HEK293 (cell line): ENCODE measurements around the gene BAIAP2.

Experiments
- CTCF ChIA-PET: fragments of 350-600 bp; formaldehyde crosslinking; extraction: SDS; loops from one replicate; lab custom pipeline; 2021; ENCODE audit warnings: antibody characterized with exemption; lab: Yijun Ruan, JAX
- POLR2A ChIA-PET: fragments of 300-600 bp; formaldehyde crosslinking; extraction: SDS; loops from one replicate; lab custom pipeline; 2020; ENCODE audit warnings: antibody characterized with exemption, inconsistent platforms; lab: Yijun Ruan, JAX
- H3K27ac ChIP-seq: fragments of 200-500 bp; sonication (Bioruptor generic); 2 replicates; pipeline ENCODE4 v1.5.1; 2014; ENCODE audit warnings: low read depth, low read length, control low read depth, inconsistent platforms; ENCODE audit errors: extremely low read depth
- H3K36me3 ChIP-seq, 2 experiments: fragments of 200-500 bp in 1 of 2; sonication (Bioruptor generic) in 1 of 2; 1 replicate in 1 of 2; 2 replicates in 1 of 2; pipeline ENCODE4 v1.5.1; 2014 to 2017; ENCODE audit warnings: inconsistent platforms in 2 of 2, low read length in 2 of 2; ENCODE audit not compliant: control insufficient read depth in 2 of 2, insufficient read depth in 1 of 2
- H3K4me1 ChIP-seq: fragments of 200-500 bp; sonication (Bioruptor generic); 2 replicates; pipeline ENCODE4 v1.5.1; 2014; ENCODE audit warnings: mild to moderate bottlenecking, low read length, inconsistent platforms; ENCODE audit not compliant: control insufficient read depth, insufficient read depth
- H3K4me3 ChIP-seq: 2 replicates; pipeline ENCODE4 v1.5.1; 2011; ENCODE audit warnings: low read depth, mild to moderate bottlenecking, control low read depth, low read length, moderate library complexity
- H3K9me3 ChIP-seq: fragments of 200-500 bp; sonication (Bioruptor generic); 2 replicates; pipeline ENCODE4 v1.5.1; 2014; ENCODE audit warnings: low read depth, low read length, inconsistent platforms; ENCODE audit not compliant: control insufficient read depth, insufficient read depth
- BCL6B ChIP-seq: fragments of 450-650 bp; formaldehyde crosslinking; IDR thresholded peaks from 2 replicates; pipeline ENCODE4 v1.5.1; 2017; ENCODE audit warnings: missing biosample characterization, missing genetic modification characterization
- ZBTB11 ChIP-seq: fragments of 450-650 bp; formaldehyde crosslinking; conservative IDR thresholded peaks from 2 replicates; pipeline ENCODE4 v1.5.1; 2016; ENCODE audit warnings: low read depth, missing biosample characterization, missing genetic modification characterization
- ZBTB49 ChIP-seq: fragments of 450-650 bp; formaldehyde crosslinking; IDR thresholded peaks from 2 replicates; pipeline ENCODE4 v1.5.1; 2016; ENCODE audit warnings: missing biosample characterization, missing genetic modification characterization, low read depth
- ZBTB7A ChIP-seq: fragments of 450-650 bp; formaldehyde crosslinking; IDR thresholded peaks from 2 replicates; pipeline ENCODE4 v1.5.1; 2016; ENCODE audit warnings: low read depth, missing biosample characterization, missing genetic modification characterization
- ZNF133 ChIP-seq: fragments of 450-650 bp; formaldehyde crosslinking; IDR thresholded peaks from 2 replicates; pipeline ENCODE4 v1.5.1; 2016; ENCODE audit warnings: missing biosample characterization, missing genetic modification characterization
- ZNF184 ChIP-seq: fragments of 450-650 bp; IDR thresholded peaks from 2 replicates; pipeline ENCODE4 v1.5.1; 2018; ENCODE audit warnings: missing biosample characterization, mild to moderate bottlenecking, missing genetic modification characterization
- ZNF449 ChIP-seq: fragments of 450-650 bp; formaldehyde crosslinking; IDR thresholded peaks from 2 replicates; pipeline ENCODE4 v1.5.1; 2017; ENCODE audit warnings: missing biosample characterization, mild to moderate bottlenecking, missing genetic modification characterization, moderate library complexity
- ZNF510 ChIP-seq: fragments of 450-650 bp; formaldehyde crosslinking; IDR thresholded peaks from 2 replicates; pipeline ENCODE4 v1.5.1; 2018; ENCODE audit warnings: mild to moderate bottlenecking, missing genetic modification characterization, missing biosample characterization; ENCODE audit not compliant: insufficient replicate concordance
- ZNF549 ChIP-seq: fragments of 450-650 bp; IDR thresholded peaks from 2 replicates; pipeline ENCODE4 v1.5.1; 2018; ENCODE audit warnings: missing biosample characterization, missing genetic modification characterization, mild to moderate bottlenecking, inconsistent platforms, moderate library complexity
- ZNF596 ChIP-seq: fragments of 450-650 bp; IDR thresholded peaks from 2 replicates; pipeline ENCODE4 v1.5.0; 2018; ENCODE audit warnings: missing biosample characterization, mild to moderate bottlenecking, missing genetic modification characterization, moderate library complexity
- ZNF660 ChIP-seq: fragments of 450-650 bp; IDR thresholded peaks from 2 replicates; pipeline ENCODE4 v1.5.1; 2018; ENCODE audit warnings: missing biosample characterization, mild to moderate bottlenecking, missing genetic modification characterization
- ZNF792 ChIP-seq: fragments of 450-650 bp; formaldehyde crosslinking; IDR thresholded peaks from 2 replicates; pipeline ENCODE4 v1.5.1; 2016; ENCODE audit warnings: missing biosample characterization, missing genetic modification characterization
- ZXDB ChIP-seq: fragments of 450-650 bp; formaldehyde crosslinking; IDR thresholded peaks from 2 replicates; pipeline ENCODE4 v1.5.1; 2016; ENCODE audit warnings: missing biosample characterization, missing genetic modification characterization
- TF ChIP-seq, protein P1 (sequence below): fragments of 450-650 bp; formaldehyde crosslinking; IDR thresholded peaks from 2 replicates; pipeline ENCODE4 v1.5.1; 2017; ENCODE audit warnings: missing biosample characterization, missing genetic modification characterization
- TF ChIP-seq, protein P2 (sequence below): fragments of 450-650 bp; formaldehyde crosslinking; IDR thresholded peaks from 2 replicates; pipeline ENCODE4 v1.5.1; 2016; ENCODE audit warnings: missing biosample characterization, missing genetic modification characterization
- TF ChIP-seq, protein P3 (sequence below): fragments of 450-650 bp; formaldehyde crosslinking; IDR thresholded peaks from 2 replicates; pipeline ENCODE4 v1.5.1; 2016; ENCODE audit warnings: missing biosample characterization, missing genetic modification characterization

The BAIAP2 gene

DNA sequence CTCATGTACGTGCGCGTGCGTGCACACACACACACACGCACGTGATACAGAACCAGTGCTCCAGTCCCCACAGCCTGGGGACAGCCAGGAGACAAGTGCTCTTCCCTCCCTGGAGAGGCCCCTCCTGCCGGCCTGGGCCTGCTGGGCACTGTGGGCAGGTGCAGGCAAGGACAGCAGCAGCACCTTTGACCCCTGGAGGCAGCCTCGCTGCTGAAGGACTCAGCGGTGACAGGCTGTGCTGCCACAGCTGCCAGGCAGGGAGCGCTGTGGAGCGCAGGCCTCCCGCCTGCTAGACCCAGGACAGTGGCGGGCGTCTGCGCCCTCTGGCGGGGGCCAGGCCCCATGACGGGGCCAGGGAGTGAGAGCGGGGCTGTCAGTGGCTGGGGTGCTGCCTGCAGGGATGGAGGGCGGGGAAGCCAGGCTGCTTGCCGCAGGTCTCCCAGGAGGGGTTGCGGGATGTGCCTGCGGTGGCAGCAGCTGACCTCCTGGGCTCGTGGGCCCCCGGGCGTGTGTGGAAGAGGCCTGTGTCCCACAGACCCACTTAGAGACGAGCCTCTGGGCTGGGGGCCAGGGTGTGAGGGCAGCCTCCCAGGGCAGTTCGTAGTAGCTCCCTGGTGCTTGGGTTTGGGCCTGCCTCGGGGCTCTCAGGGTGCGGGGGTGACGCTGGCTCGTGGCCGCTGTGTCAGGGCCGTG lies 66.8 kb downstream of the BAIAP2 start (continued):
- TF ChIP-seq BCL6B (tag by site-specific recombination) = no peak

DNA sequence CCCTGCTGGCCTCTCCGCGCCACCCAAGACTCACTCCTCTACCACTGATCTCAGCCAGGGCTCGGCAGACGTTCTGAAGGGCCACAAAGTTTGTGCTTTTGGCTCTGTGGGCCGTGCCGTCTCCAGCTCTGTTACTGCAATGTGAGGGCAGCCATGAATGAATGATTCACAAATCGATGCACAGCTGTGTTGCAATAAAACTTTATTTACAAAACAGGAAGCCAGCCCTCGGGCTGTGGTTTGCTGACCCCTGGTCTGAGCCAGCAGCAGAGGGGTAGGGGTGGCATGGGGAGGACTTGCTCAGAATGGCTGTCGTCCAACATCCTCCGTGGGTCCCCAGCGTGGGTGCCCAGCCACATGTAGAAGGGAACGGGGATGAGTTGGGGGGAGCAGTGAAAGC lies 67.4 kb downstream of the BAIAP2 start:
- POLR2A ChIA-PET = no interaction called here
- Histone ChIP-seq H3K9me3 (no peaks in the 10 kb centered on the region), H3K27ac (no peak overlapping the region), H3K4me1 (0 out of 2 replicates have a peak, but pooled peaks cover 2% of the 10 kb centered on the region), H3K4me3 (no peak overlapping the region), H3K36me3 (peaks cover 0 to 37% of the 10 kb centered on the region in 2 experiments; a peak in 1 of 3 replicates)
- CTCF ChIA-PET = interaction anchor here (0.6 to 2.9 kb wide), 36 partner anchors 8 to 629 kb away, joined by 3 to 30 read pairs (median 4); partner anchors contain the start of gene CHMP6
- TF ChIP-seq ZXDB (no peak), ZBTB11 (tag by site-specific recombination) (no peak), ZNF792 (no peak), ZNF596 (tag by site-specific recombination) (no peak), ZBTB7A (tag by site-specific recombination) (no peak), ZNF510 (tag by site-specific recombination) (no peak), ZNF133 (tag by site-specific recombination) (no peak), ZBTB49 (tag by site-specific recombination) (no peak), ZNF184 (tag by site-specific recombination) (no peak), ZNF449 (tag by site-specific recombination) (no peak), ZNF549 (tag by site-specific recombination) (no peak), ZNF660 (tag by site-specific recombination) (no peak)
- TF ChIP-seq, protein P1, sequence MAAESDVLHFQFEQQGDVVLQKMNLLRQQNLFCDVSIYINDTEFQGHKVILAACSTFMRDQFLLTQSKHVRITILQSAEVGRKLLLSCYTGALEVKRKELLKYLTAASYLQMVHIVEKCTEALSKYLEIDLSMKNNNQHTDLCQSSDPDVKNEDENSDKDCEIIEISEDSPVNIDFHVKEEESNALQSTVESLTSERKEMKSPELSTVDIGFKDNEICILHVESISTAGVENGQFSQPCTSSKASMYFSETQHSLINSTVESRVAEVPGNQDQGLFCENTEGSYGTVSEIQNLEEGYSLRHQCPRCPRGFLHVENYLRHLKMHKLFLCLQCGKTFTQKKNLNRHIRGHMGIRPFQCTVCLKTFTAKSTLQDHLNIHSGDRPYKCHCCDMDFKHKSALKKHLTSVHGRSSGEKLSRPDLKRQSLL (tag by site-specific recombination) = no peak
- TF ChIP-seq, protein P2, sequence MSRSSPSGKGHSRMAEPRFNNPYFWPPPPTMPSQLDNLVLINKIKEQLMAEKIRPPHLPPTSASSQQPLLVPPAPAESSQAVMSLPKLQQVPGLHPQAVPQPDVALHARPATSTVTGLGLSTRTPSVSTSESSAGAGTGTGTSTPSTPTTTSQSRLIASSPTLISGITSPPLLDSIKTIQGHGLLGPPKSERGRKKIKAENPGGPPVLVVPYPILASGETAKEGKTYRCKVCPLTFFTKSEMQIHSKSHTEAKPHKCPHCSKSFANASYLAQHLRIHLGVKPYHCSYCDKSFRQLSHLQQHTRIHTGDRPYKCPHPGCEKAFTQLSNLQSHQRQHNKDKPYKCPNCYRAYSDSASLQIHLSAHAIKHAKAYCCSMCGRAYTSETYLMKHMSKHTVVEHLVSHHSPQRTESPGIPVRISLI = no peak
- TF ChIP-seq, protein P3, sequence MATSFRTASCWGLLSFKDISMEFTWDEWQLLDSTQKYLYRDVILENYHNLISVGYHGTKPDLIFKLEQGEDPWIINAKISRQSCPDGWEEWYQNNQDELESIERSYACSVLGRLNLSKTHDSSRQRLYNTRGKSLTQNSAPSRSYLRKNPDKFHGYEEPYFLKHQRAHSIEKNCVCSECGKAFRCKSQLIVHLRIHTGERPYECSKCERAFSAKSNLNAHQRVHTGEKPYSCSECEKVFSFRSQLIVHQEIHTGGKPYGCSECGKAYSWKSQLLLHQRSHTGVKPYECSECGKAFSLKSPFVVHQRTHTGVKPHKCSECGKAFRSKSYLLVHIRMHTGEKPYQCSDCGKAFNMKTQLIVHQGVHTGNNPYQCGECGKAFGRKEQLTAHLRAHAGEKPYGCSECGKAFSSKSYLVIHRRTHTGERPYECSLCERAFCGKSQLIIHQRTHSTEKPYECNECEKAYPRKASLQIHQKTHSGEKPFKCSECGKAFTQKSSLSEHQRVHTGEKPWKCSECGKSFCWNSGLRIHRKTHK = no peak
